Vagina (tissue), 2 donors: ENCODE measurements around the gene LY6G5B.

Source experiments
- POLR2A ChIP-seq, 2 donors: fragments of 450-650 bp; IDR thresholded peaks; one replicate each; pipeline ENCODE4 v1.6.1; 2017; ENCODE audit warnings: antibody characterized with exemption in 2 of 2, mild to moderate bottlenecking in 2 of 2, moderate library complexity in 2 of 2
- POLR2AphosphoS5 ChIP-seq, 2 donors: sonication (generic); formaldehyde crosslinking; IDR thresholded peaks; one replicate each; pipeline ENCODE4 v1.9.0; 2017; ENCODE audit warnings: antibody characterized with exemption in 2 of 2, mild to moderate bottlenecking in 2 of 2, low read depth in 1 of 2; ENCODE audit not compliant: insufficient read depth in 1 of 2
- TF ChIP-seq, protein P1 (sequence below), 3 experiments: fragments of 450-650 bp in 2 of 3; fragments of 200-600 bp in 1 of 3; sonication (generic) in 1 of 3; IDR thresholded peaks; one replicate each; pipeline ENCODE4 v1.5.1; 2017 to 2019; ENCODE audit warnings: antibody characterized with exemption in 3 of 3, mild to moderate bottlenecking in 2 of 3, moderate library complexity in 2 of 3

DNA sequence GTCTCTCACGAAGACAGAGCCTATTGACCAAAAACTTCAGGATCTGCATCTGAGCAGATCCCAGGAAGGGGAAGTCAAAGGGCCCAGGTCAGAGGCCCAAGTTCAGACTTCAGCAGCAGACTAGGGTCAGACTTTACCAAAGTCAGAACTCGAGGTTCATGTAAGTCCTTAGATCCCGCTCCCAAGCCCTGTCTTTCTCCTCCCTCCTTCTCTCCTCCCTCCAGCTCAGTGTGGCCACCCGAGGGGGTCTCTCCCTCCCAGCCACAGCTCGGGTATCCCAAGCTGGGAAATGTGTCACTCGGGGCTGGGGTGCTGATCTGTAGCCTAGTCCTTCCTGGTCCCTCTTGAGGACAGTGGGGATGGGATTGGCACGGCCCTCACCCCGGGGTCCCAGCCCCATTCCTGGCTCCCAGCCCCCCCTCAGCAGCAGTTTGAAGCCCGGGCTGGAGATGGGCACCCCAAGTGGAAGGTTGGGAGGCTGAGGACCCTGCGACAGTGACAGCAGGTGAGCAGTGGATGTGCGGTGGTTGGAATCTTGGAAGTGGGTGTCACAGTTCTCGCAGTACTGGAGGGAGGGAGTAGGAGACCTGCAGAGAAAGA lies 7.6 kb upstream of the LY6G5B start:
- TF ChIP-seq, protein P1, sequence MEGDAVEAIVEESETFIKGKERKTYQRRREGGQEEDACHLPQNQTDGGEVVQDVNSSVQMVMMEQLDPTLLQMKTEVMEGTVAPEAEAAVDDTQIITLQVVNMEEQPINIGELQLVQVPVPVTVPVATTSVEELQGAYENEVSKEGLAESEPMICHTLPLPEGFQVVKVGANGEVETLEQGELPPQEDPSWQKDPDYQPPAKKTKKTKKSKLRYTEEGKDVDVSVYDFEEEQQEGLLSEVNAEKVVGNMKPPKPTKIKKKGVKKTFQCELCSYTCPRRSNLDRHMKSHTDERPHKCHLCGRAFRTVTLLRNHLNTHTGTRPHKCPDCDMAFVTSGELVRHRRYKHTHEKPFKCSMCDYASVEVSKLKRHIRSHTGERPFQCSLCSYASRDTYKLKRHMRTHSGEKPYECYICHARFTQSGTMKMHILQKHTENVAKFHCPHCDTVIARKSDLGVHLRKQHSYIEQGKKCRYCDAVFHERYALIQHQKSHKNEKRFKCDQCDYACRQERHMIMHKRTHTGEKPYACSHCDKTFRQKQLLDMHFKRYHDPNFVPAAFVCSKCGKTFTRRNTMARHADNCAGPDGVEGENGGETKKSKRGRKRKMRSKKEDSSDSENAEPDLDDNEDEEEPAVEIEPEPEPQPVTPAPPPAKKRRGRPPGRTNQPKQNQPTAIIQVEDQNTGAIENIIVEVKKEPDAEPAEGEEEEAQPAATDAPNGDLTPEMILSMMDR (IDR thresholded peaks at IDR 0.05), result no peak
- no peak for TF ChIP-seq POLR2A (IDR thresholded peaks at IDR 0.05)
- no peak for TF ChIP-seq POLR2AphosphoS5 (IDR thresholded peaks at IDR 0.05; ENCODE audit: insufficient read depth in 1 of 2, low read depth in 1 of 2)
